HG02840 (cell line): ENCODE measurements around the gene CRTC3.
"Not testable (repeated sequence)": the region's sequence is repeated elsewhere in the genome, so short reads cannot be mapped to it uniquely, and the experiment has no call there.

Experiments used
- ATAC-seq: cut with Tn5 transposase; IDR thresholded peaks from one replicate; pipeline ENCODE4 v1.9.1; 2021; ENCODE audit warnings: mild to moderate bottlenecking, moderate library complexity, moderate number of reproducible peaks; ENCODE audit not compliant: unreplicated experiment, low FRiP score

CRTC3 gene

GRCh38 chr15:90520365-90520764 is 9.4 kb upstream of the CRTC3 start:
- no peak for ATAC-seq

GRCh38 chr15:90523373-90523772 is 6.3 kb upstream of the CRTC3 start:
- no peak for ATAC-seq

- not testable (repeated sequence) for ATAC-seq
Measured at GRCh38 chr15:90524018-90524803, 5.5 kb upstream of the CRTC3 start.

- ATAC-seq: no peak
Measured at GRCh38 chr15:90529011-90529370, 732 bp upstream of the CRTC3 start.

- peak; percentile 30 for ATAC-seq
Measured at GRCh38 chr15:90530250-90531051, 728 bp downstream of the CRTC3 start.

GRCh38 chr15:90531147-90531546 is 1.4 kb downstream of the CRTC3 start:
- ATAC-seq: no peak

- no peak for ATAC-seq
Measured at GRCh38 chr15:90535254-90535653, 5.5 kb downstream of the CRTC3 start.

GRCh38 chr15:90539789-90540188 is 10.1 kb downstream of the CRTC3 start:
- ATAC-seq: no peak

- no peak for ATAC-seq
Measured at GRCh38 chr15:90540768-90541167, 11.0 kb downstream of the CRTC3 start.

GRCh38 chr15:90545095-90545494 is 15.4 kb downstream of the CRTC3 start:
- ATAC-seq: no peak

- no peak for ATAC-seq
Measured at GRCh38 chr15:90547540-90547939, 17.8 kb downstream of the CRTC3 start.

GRCh38 chr15:90550919-90551318 is 21.2 kb downstream of the CRTC3 start:
- peak; percentile 68 for ATAC-seq

GRCh38 chr15:90552162-90552928 is 22.6 kb downstream of the CRTC3 start:
- ATAC-seq: no peak

GRCh38 chr15:90552929-90553211 is 23.1 kb downstream of the CRTC3 start:
- no peak for ATAC-seq

GRCh38 chr15:90553248-90553745 is 23.6 kb downstream of the CRTC3 start:
- no peak for ATAC-seq

- ATAC-seq: no peak
Measured at GRCh38 chr15:90557186-90558084, 27.7 kb downstream of the CRTC3 start.

GRCh38 chr15:90558171-90558573 is 28.4 kb downstream of the CRTC3 start:
- no peak for ATAC-seq

GRCh38 chr15:90559119-90559518 is 29.4 kb downstream of the CRTC3 start:
- no peak for ATAC-seq

GRCh38 chr15:90560229-90560776 is 30.6 kb downstream of the CRTC3 start:
- no peak for ATAC-seq
